ENCODE measurements around the gene HAPSTR1.

- TF ChIP-seq CTCF (IDR thresholded peaks at IDR 0.05) (no peak), POLR2A (IDR thresholded peaks at IDR 0.05) (no peak)
Measured at GRCh38 chr16:9113707-9114106, 22.3 kb downstream of the HAPSTR1 start.

Data from right lobe of liver (tissue), 4 donors.